Gastroesophageal sphincter (tissue), 4 donors: ENCODE measurements around the gene SSC5D. TPM values are rescaled to one million over a fixed set of nuclear protein-coding genes. Genes with fewer than 3 reads are reported as not detected.
"Not testable (repeated sequence)": the region's sequence is repeated elsewhere in the genome, so short reads cannot be mapped to it uniquely, and the experiment has no call there.

Source experiments
- ATAC-seq: fragments of 150-250 bp; one replicate; pipeline ENCODE4 v1.9.1; 2016; ENCODE audit warnings: mild to moderate bottlenecking, moderate library complexity
- H3K27ac ChIP-seq, 4 donors: fragments of 200-600 bp; sonication (generic) in 3 of 4; 1 replicate in 3 of 4; 2 replicates in 1 of 4; pipeline ENCODE4 v1.5.1; 2016 to 2019
- H3K27me3 ChIP-seq: fragments of 200-600 bp; sonication (generic); one replicate; pipeline ENCODE4 v1.5.1; 2019
- H3K36me3 ChIP-seq, 2 donors: fragments of 200-600 bp; sonication (generic); one replicate each; pipeline ENCODE4 v1.5.1; 2019; ENCODE audit warnings: control low read depth in 1 of 2
- H3K4me1 ChIP-seq, 3 donors: fragments of 200-600 bp; sonication (generic); 1 replicate in 2 of 3; 2 replicates in 1 of 3; pipeline ENCODE4 v1.5.1; 2016 to 2019; ENCODE audit warnings: control low read depth in 2 of 3
- H3K4me3 ChIP-seq, 2 donors: fragments of 200-600 bp; sonication (generic); one replicate each; pipeline ENCODE4 v1.5.1; 2019; ENCODE audit warnings: mild to moderate bottlenecking in 1 of 2, moderate library complexity in 1 of 2
- H3K9me3 ChIP-seq, 3 donors: fragments of 200-600 bp; sonication (generic); one replicate each; pipeline ENCODE4 v1.5.1; 2017 to 2019; ENCODE audit warnings: control low read depth in 2 of 3
- EP300 ChIP-seq: sonication (generic); formaldehyde crosslinking; IDR thresholded peaks from one replicate; pipeline ENCODE4 v1.6.1; 2017; ENCODE audit warnings: antibody characterized with exemption, mild to moderate bottlenecking
- POLR2A ChIP-seq, 2 donors: fragments of 450-650 bp; IDR thresholded peaks; one replicate each; pipeline ENCODE4 v1.6.1; 2017; ENCODE audit warnings: antibody characterized with exemption in 2 of 2, mild to moderate bottlenecking in 2 of 2, moderate library complexity in 1 of 2
- POLR2AphosphoS5 ChIP-seq: sonication (generic); formaldehyde crosslinking; IDR thresholded peaks from one replicate; pipeline ENCODE4 v1.6.1; 2017; ENCODE audit warnings: antibody characterized with exemption
- WGBS, 2 donors: methylation state at CpG; one replicate each; pipeline ENCODE4 v1.1.5; 2018; ENCODE audit warnings: low coverage in 1 of 2; 5-methylcytosine and 5-hydroxymethylcytosine counted together
- total RNA-seq, 4 donors: library from RNA; depleted of rRNA; stranded (reverse); fragments of >200 nt; gene quantifications; one replicate each; pipeline ENCODE4 v1.1.0, GENCODE V29; 2016
- TF ChIP-seq, protein P1 (sequence below), 4 experiments: fragments of 200-600 bp in 2 of 4; fragments of 450-650 bp in 2 of 4; sonication (generic) in 1 of 4; IDR thresholded peaks; one replicate each; pipeline ENCODE4 v1.5.1; 2017 to 2019; ENCODE audit warnings: antibody characterized with exemption in 4 of 4, mild to moderate bottlenecking in 2 of 4, moderate library complexity in 2 of 4

Gene SSC5D
- total RNA-seq, 4 donors from 2014 or later: 6.3 to 39.2 (median 23.5) TPM

DNA sequence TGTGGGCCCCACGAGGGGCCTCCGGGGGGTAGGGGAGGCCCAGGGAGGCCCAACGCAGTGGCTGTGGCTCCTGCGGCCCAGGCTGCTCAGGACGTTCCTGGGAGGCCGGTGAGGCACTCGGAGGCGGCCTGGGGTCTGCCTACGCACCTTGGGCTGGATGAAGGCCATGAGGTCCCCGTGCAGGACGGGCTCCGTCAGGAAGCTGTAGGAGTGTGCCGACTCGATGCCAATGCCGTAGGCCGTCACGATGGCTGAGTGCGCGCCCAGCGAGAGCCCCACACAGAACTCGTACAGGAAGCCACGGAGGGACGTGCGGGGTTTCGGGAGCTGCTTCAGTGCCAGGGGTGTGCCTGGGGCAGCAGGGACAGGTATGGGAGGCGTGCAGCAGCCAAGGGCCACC lies 42.8 kb downstream of the SSC5D start:
- Histone ChIP-seq H3K36me3 (no peaks in the 10 kb centered on the region), H3K4me1 (peaks cover 0 to 9% (median 7%) of the 10 kb centered on the region in 3 donors), H3K27ac (no peak overlapping the region), H3K4me3 (no peak overlapping the region), H3K27me3 (peaks cover 31% of the 10 kb centered on the region), H3K9me3 (no peaks in the 10 kb centered on the region)
- ATAC-seq: no peak
- no CpG with 5 or more reads among the region's 26 CpGs for WGBS, 2 donors
- TF ChIP-seq POLR2AphosphoS5 (no peak), EP300 (no peak)
- TF ChIP-seq, protein P1, sequence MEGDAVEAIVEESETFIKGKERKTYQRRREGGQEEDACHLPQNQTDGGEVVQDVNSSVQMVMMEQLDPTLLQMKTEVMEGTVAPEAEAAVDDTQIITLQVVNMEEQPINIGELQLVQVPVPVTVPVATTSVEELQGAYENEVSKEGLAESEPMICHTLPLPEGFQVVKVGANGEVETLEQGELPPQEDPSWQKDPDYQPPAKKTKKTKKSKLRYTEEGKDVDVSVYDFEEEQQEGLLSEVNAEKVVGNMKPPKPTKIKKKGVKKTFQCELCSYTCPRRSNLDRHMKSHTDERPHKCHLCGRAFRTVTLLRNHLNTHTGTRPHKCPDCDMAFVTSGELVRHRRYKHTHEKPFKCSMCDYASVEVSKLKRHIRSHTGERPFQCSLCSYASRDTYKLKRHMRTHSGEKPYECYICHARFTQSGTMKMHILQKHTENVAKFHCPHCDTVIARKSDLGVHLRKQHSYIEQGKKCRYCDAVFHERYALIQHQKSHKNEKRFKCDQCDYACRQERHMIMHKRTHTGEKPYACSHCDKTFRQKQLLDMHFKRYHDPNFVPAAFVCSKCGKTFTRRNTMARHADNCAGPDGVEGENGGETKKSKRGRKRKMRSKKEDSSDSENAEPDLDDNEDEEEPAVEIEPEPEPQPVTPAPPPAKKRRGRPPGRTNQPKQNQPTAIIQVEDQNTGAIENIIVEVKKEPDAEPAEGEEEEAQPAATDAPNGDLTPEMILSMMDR (IDR thresholded peaks at IDR 0.05): no peak

DNA sequence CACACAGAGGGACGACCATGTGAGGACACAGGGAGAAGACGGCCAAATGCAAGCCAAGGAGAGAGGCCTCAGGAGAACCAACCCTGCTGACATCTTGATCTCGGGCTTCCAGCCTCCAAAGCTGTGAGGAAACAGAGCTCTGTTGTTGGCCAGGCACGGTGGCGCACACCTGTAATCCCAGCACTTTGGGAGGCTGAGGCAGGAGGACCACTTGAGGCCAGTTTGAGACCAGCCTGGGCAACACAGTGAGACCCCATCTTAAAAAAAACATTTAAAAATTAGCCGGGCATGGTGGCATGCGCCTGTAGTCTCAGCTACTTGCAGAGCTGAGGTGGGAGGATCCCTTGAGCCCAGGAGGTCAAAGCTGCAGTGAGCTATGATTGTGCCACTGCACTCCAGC lies 46.0 kb downstream of the SSC5D start:
- 79 to 100% methylated on average over 2 to 6 of the region's 7 CpGs for WGBS, 2 donors
- not testable (repeated sequence) for H3K4me3 ChIP-seq, H3K27ac ChIP-seq, H3K9me3 ChIP-seq, H3K4me1 ChIP-seq, H3K36me3 ChIP-seq, ATAC-seq
- peaks cover 31% of the 10 kb centered on the region for H3K27me3 ChIP-seq

DNA sequence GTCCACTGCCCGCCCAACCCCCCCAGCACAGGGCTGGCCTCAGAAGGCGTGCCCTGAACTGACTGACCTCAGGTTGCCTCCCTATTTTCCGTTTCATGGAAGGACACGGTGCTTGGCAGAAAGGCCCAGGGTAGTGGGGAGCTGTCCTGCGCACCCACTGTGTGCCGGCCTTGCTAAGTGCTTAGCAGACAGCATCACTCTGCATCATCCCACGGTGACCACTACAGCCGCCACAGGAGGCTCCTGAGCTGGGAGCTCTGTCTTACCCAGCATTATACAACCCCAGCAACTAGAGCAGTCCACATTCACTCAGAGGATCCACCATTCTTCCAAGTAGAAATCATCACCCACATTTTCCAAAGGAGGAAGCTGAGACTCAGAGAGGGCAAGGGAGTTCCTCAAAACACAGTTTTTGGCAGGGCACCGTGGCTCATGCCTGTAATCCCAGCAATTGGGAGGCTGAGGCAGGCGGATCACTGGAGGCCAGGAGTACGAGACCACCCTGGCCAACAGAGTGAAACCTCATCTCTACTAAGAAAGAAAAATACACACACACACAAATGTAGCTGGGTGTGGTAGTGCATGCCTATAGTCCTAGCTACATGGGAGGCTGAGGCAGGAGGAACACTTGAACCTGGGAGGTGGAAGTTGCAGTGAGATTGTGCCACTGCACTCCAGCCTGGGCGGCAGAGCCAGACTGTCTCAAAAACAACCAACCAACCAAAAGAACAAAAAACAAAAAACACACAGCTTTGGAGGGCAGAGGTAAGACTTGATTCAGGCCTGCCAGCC lies 47.1 kb downstream of the SSC5D start:
- no peaks in the 10 kb centered on the region for H3K9me3 ChIP-seq
- ATAC-seq: no peak
- no peak overlapping the region for H3K27ac ChIP-seq
- WGBS, 2 donors: 60 to 90% methylated on average over 3 to 4 of the region's 12 CpGs
- H3K27me3 ChIP-seq: peaks cover 21% of the 10 kb centered on the region
- peaks cover 0 to 10% (median 0%) of the 10 kb centered on the region in 3 donors for H3K4me1 ChIP-seq
- no peaks in the 10 kb centered on the region for H3K36me3 ChIP-seq
- no peak overlapping the region for H3K4me3 ChIP-seq
- no peak for TF ChIP-seq POLR2A (IDR thresholded peaks at IDR 0.05)
- no peak for TF ChIP-seq EP300

DNA sequence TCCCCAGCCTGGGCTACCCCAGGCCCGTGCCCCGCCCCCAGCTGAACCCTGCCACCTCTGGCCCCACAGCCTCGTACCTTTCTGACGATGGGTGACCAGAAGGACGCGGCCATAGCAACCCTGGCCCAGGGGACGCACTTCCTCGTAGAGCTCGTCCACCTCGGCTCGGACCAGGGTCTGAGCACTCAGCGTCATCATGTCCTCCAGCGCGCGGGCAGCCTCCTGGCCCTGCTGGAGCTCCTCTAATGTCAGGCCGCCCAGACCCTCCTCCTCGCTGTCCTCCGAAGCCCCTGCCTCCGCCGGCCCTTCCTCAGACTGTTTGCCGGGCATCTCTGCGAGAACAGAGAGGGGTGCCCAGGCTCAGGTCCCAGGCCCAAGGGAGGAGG lies 47.7 kb downstream of the SSC5D start:
- no peak overlapping the region for H3K4me3 ChIP-seq
- no peak overlapping the region for H3K27ac ChIP-seq

DNA sequence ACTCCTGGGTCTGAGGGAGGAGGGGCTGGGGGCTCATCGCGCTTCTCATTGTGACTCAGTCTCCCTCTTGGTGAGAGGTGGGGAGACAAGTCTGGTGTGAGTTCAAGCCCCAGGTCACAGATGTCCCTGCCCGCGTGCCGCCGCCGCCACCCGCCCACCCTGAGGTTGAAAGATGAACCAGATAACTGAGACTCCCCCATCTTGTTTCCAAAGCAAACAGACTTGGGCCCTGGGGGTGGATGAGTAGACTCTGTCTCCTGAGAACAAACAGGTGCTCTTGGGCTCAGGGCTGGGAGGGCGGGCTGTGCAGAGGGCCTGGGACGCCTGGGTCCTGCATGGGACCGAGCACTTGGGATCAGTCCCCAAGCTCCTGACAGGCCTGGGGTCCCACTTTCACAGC lies 48.1 kb downstream of the SSC5D start:
- no peak for TF ChIP-seq POLR2AphosphoS5
- no peak for TF ChIP-seq EP300
- TF ChIP-seq, protein P1 (IDR thresholded peaks at IDR 0.05): no peak
- TF ChIP-seq POLR2A (IDR thresholded peaks at IDR 0.05): no peak
- H3K36me3 ChIP-seq: no peaks in the 10 kb centered on the region
- H3K27ac ChIP-seq: no peak overlapping the region
- no peaks in the 10 kb centered on the region for H3K9me3 ChIP-seq
- peaks cover 21% of the 10 kb centered on the region for H3K27me3 ChIP-seq
- H3K4me1 ChIP-seq: peaks cover 0 to 10% (median 0%) of the 10 kb centered on the region in 3 donors
- no peak overlapping the region for H3K4me3 ChIP-seq
- no peak for ATAC-seq
- WGBS, 2 donors: 93% methylated on average over 5 of the region's 11 CpGs; no CpG with 5 or more reads in 1 of the 2 donors

More for the DNA sequence above, 47.7 kb downstream of the SSC5D start:
- TF ChIP-seq, protein P1 (IDR thresholded peaks at IDR 0.05): no peak
- no peak for TF ChIP-seq EP300
- no peak for TF ChIP-seq POLR2AphosphoS5
- TF ChIP-seq POLR2A (IDR thresholded peaks at IDR 0.05): no peak
- Histone ChIP-seq H3K9me3 (no peaks in the 10 kb centered on the region), H3K36me3 (no peaks in the 10 kb centered on the region), H3K4me1 (peaks cover 0 to 10% (median 0%) of the 10 kb centered on the region in 3 donors), H3K27me3 (peaks cover 21% of the 10 kb centered on the region)
- WGBS, 2 donors: 82% methylated on average over 9 of the region's 22 CpGs; no CpG with 5 or more reads in 1 of the 2 donors
- no peak for ATAC-seq
